HG02852 (cell line): Measurements from ENCODE around the gene HHATL.

Experiments used
- ATAC-seq: cut with Tn5 transposase; IDR thresholded peaks from one replicate; pipeline ENCODE4 v1.9.1; 2021; ENCODE audit warnings: mild to moderate bottlenecking, moderate library complexity; ENCODE audit not compliant: unreplicated experiment

HHATL gene

GRCh38 chr3:42666577-42666998 lies 36.0 kb downstream of the HHATL start:
- ATAC-seq = no peak

DNA sequence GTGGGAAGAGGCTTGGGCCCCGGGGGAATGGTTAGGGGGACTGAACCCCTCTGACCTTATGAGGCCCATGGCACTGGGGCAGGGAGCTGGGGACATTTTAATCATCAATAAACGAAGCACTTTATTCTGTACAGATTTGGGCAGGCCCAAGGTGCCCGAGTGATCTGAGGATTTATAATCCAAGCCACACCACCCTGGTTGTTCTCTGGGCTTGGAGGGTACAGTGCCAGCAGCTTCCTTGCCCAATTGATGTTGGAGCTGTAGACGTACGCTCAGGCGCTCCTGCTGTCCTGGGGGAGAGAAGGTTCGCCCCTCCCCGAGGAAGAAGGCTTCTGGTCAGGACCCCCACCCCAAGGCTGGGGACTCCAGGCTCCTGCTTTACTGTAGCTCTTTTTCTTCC lies 36.6 kb downstream of the HHATL start:
- ATAC-seq = no peak

- no peak for ATAC-seq
These were observed 37.3 kb downstream of the HHATL start for GRCh38 chr3:42665050-42665878.

- ATAC-seq = no peak
These were observed 38.2 kb downstream of the HHATL start for GRCh38 chr3:42664438-42664803.

GRCh38 chr3:42663581-42664437 lies 38.8 kb downstream of the HHATL start:
- no peak for ATAC-seq

DNA sequence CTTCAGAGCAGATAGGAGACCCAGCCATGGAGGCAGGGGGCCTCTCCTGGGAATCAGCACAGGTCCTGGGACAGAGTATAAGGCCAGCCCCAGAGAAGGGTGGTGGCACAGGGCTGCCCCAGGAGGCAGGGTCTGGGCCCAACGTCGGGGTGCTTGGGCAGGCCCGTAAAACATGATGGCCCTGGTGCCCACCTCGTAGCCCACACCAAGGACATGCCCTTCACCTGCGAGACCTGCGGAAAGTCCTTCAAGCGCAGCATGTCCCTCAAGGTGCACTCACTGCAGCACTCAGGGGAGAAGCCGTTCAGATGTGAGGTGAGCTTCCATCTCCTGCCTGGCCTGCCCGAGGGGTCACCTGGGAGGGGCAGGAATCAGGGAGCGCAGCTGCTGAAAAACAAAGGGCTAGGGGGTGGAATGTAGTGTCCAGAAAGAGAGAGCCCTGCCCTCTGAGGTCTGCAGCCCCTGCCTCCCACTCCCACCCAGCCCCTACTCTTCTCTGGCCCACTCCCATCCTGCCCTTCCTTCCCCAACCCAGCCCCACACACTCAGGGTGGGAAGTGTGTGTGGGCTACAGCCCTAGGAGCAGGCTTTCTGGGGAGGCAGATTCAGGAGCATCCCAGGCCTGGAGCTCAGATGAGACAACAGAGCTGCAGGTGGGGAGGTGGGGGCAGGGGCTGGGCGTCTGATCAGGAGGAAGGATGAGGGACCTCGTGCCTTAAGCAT lies 39.6 kb downstream of the HHATL start:
- ATAC-seq = no peak

GRCh38 chr3:42662037-42662812 lies 40.4 kb downstream of the HHATL start:
- ATAC-seq = no peak

GRCh38 chr3:42661593-42662022 lies 41.0 kb downstream of the HHATL start:
- no peak for ATAC-seq

DNA sequence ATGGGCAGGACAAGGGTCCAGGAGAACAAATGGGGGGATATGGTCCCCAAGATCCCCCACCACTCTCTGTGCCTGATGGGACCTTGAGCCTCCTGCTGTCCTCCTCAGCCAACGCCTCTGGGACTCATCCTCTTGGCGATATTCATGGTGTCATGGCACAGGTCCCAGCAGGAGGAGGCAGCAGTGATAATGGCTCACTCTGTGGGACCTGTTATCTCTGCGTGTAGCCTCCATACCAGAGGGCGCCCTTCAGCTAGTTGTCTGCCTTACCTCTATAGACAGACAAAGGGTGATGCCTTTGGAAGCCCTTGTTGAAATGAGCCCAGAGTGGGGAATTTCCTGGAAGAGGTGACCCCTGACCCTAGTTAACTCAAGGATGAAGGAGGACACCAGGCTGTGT lies 41.7 kb downstream of the HHATL start:
- ATAC-seq = no peak

DNA sequence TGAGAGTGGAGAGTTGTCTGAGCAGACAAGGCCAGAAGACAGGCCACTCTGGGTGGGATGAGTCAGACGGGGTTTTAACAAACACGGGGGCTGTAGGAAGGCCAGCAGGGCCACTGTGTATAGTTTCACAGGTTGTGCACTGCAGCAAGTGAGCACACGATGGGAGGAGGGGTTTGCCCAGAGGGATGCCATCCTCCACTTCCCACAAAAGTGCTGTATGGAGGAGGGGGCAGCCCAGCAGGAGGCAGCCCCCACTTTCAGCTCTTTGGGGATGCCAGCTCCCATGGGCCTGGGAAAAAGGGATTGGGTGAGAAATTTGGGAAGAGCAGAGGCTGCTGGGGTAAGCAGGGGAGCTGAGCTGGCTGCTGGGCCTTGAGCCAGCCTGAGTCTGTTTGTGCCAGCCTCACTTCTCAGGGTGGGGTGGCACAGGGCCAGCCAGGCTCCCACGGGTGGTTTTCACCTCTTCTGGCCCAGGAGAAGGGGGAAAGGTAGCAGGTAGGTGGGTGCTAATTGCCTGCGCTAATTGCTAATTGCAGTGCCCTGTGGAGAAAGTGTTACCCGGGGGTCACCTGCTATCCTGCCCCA lies 42.4 kb downstream of the HHATL start:
- no peak for ATAC-seq

GRCh38 chr3:42659451-42660130 lies 43.0 kb downstream of the HHATL start:
- no peak for ATAC-seq

GRCh38 chr3:42658771-42659390 lies 43.7 kb downstream of the HHATL start:
- no peak for ATAC-seq

- ATAC-seq = no peak
These were observed 44.4 kb downstream of the HHATL start for GRCh38 chr3:42658091-42658770.

- ATAC-seq = no peak
These were observed 44.9 kb downstream of the HHATL start for GRCh38 chr3:42657675-42658074.

DNA sequence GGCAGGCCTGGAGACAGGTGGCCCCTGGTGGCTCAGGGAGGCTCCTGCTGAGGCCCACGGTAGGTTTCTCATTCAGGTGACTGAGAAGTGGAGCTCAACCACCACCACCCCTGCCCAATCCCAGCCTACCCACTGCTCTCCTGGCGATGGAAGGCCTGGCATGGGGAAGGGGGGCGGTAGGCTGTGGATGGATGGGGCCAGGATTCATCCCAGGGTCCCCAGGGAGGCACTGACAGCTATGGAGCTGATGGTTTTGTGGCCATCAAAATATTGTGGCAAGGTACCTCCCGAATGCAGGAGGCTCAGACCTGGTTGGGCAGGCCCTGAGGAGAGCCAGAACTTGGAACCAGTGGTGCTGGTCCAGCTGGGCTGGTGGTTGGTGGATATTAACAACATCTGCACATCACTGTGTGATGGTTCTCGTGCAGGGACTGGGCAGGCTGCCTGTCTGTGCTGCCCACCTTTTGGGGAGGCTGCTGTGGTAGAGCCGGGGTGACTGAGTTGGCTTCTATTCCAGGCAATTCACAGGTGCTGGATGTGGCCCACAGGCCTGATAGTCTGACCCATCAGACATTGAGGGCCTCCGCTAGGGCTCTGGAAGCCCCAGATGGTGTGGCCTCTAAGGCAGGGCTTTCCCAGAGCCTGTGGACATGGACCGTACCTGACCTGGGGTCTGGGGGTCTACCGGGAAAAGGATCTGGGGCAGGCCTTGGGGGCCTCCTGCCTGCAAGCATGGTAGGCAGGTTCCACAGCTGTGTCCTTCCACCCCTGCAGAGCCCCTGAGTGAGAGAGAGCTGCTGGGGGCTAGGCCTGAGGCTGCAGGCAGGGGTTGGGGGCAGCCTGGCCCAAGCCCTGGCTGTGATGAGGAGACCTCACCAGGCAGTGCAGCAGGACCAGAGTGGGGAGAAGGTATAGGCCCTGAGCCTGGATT lies 45.7 kb downstream of the HHATL start:
- ATAC-seq = no peak

DNA sequence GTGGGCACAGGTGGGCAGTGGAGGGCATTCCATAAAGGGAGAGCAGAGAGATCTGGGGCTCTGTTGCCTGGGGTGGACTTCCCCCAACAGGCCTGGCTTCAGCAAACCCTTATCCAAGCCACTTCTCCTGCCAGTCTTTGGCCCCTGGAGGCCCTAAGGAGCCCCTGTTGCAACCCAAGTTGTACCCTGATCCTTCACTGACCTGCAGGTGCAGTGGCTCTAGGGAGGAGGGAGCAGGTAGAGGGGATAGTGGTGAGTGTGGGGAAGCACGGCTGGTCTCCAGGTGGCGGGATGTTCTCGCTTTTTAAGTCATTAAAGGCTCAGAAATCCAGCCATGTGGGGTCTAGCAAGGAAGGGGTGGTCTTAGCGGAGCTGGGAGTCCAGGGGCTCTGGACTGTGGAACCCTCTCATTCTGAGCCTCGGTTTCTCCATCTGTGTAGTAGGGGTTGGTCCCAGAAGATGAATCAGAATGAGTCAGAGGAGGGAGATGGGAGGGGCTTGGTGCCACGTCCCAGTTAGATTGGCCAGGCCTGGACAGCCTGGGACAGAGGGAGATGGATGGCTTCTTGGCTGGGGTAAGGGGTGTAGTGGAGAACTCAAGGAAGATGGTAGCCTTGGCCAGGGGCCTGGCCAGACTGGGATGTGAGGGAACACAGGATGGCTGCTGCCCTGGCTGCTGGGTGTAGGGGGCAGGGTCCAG lies 46.5 kb downstream of the HHATL start:
- ATAC-seq = no peak

- no peak for ATAC-seq
These were observed 47.2 kb downstream of the HHATL start for GRCh38 chr3:42655331-42655888.
